Common myeloid progenitor, CD34-positive (primary cell): ENCODE results near the gene PBX3.
"Not testable (repeated sequence)": the region's sequence is repeated elsewhere in the genome, so short reads cannot be mapped to it uniquely, and the experiment has no call there.

Experiments used
- CTCF ChIA-PET: fragments of 350-600 bp; sonication (Branson Sonifier 250); formaldehyde crosslinking; loops from one replicate; lab custom pipeline; 2021; ENCODE audit warnings: antibody characterized with exemption; lab: Charles Lee
- POLR2A ChIA-PET: fragments of 350-600 bp; sonication (Branson Sonifier 250); formaldehyde crosslinking; loops from one replicate; lab custom pipeline; 2021; ENCODE audit warnings: antibody characterized with exemption; lab: Charles Lee
- DNase-seq, 3 donors: peaks; one replicate each; pipeline versions ENCODE4 v3.0.0 to v3.0.0-alpha.2; 2013
- H3K27ac ChIP-seq, 2 experiments: 1 replicate in 1 of 2; 2 replicates in 1 of 2; pipeline ENCODE4 v1.7.0; 2013; ENCODE audit warnings: inconsistent platforms in 2 of 2, low read length in 2 of 2, mild to moderate bottlenecking in 2 of 2, low read depth in 1 of 2, moderate library complexity in 1 of 2; ENCODE audit not compliant: severe bottlenecking in 2 of 2, insufficient read depth in 1 of 2, poor library complexity in 1 of 2
- H3K27me3 ChIP-seq, 5 experiments: replicated peaks in 2 of 5; 1 replicate in 3 of 5; 2 replicates in 2 of 5; pipeline versions ENCODE4 v1.6.1 to v1.7.0; 2013; ENCODE audit warnings: low read length in 4 of 5, mild to moderate bottlenecking in 2 of 5, moderate library complexity in 2 of 5, inconsistent platforms in 1 of 5; ENCODE audit not compliant: insufficient read depth in 5 of 5, control insufficient read depth in 4 of 5
- H3K36me3 ChIP-seq, 4 experiments: 1 replicate in 2 of 4; 2 replicates in 2 of 4; pipeline versions ENCODE4 v1.6.1 to v1.7.0; 2013; ENCODE audit warnings: low read length in 3 of 4, control low read depth in 1 of 4, mild to moderate bottlenecking in 1 of 4; ENCODE audit not compliant: control insufficient read depth in 4 of 4, insufficient read depth in 4 of 4
- H3K4me1 ChIP-seq, 4 experiments: 1 replicate in 3 of 4; 2 replicates in 1 of 4; pipeline versions ENCODE4 v1.6.1 to v1.7.1; 2013; ENCODE audit warnings: low read length in 3 of 4, mild to moderate bottlenecking in 3 of 4, control low read depth in 1 of 4, inconsistent platforms in 1 of 4, moderate library complexity in 1 of 4; ENCODE audit not compliant: control insufficient read depth in 4 of 4, insufficient read depth in 4 of 4; ENCODE audit errors: control extremely low read depth in 1 of 4
- H3K4me3 ChIP-seq, 7 experiments: 1 replicate in 4 of 7; 2 replicates in 3 of 7; pipeline versions ENCODE4 v1.5.1 to v1.7.0; 2013; ENCODE audit warnings: mild to moderate bottlenecking in 7 of 7, low read length in 6 of 7, moderate library complexity in 6 of 7, inconsistent platforms in 2 of 7, low read depth in 2 of 7, control low read depth in 1 of 7; ENCODE audit not compliant: insufficient read depth in 4 of 7, control insufficient read depth in 1 of 7; ENCODE audit errors: extremely low read depth in 1 of 7
- H3K9me3 ChIP-seq, 5 experiments: 1 replicate in 4 of 5; 2 replicates in 1 of 5; pipeline versions ENCODE4 v1.6.1 to v1.7.1; 2013; ENCODE audit warnings: low read length in 4 of 5, mild to moderate bottlenecking in 2 of 5, inconsistent platforms in 1 of 5, low read depth in 1 of 5, moderate library complexity in 1 of 5; ENCODE audit not compliant: control insufficient read depth in 4 of 5, insufficient read depth in 2 of 5; ENCODE audit errors: control extremely low read depth in 1 of 5
- WGBS: methylation state at CpG from one replicate; pipeline ENCODE4 v1.1.5; 2013; ENCODE audit not compliant: insufficient coverage; 5-methylcytosine and 5-hydroxymethylcytosine counted together

PBX3 gene

GRCh38 chr9:125771037-125771436 lies 23.9 kb downstream of the PBX3 start:
- Histone ChIP-seq H3K4me3 (no peak overlapping the region), H3K36me3 (peaks cover 2 to 4% (median 3%) of the 10 kb centered on the region in 4 experiments), H3K4me1 (peaks cover 0 to 18% (median 9%) of the 10 kb centered on the region in 4 experiments), H3K27me3 (no peaks in the 10 kb centered on the region), H3K27ac (no peak overlapping the region), H3K9me3 (peaks cover 0 to 8% (median 0%) of the 10 kb centered on the region in 5 experiments)
- CTCF ChIA-PET = no interaction called here
- no peak for DNase-seq
- POLR2A ChIA-PET = no interaction called here

- Histone ChIP-seq H3K27ac (no peak overlapping the region), H3K4me3 (no peak overlapping the region), H3K36me3 (peaks cover 2 to 4% (median 3%) of the 10 kb centered on the region in 4 experiments), H3K27me3 (no peaks in the 10 kb centered on the region), H3K4me1 (peaks cover 0 to 11% (median 3%) of the 10 kb centered on the region in 4 experiments), H3K9me3 (peaks cover 0 to 8% (median 0%) of the 10 kb centered on the region in 5 experiments)
- DNase-seq = no peak
- ChIA-PET CTCF (interaction anchor here (1.1 to 1.4 kb wide), 3 partner anchors 10 to 17 kb away, joined by 3 to 4 read pairs (median 4); no protein-coding TSS in a partner anchor), POLR2A (no interaction called here)
- 100% methylated on average over 1 of the region's 2 CpGs for WGBS
Observed at GRCh38 chr9:125772740-125773139, 25.6 kb downstream of the PBX3 start.

- Histone ChIP-seq H3K4me1 (peaks cover 0 to 11% (median 2%) of the 10 kb centered on the region in 4 experiments), H3K4me3 (no peak overlapping the region), H3K36me3 (peaks cover 2 to 4% (median 3%) of the 10 kb centered on the region in 4 experiments), H3K27me3 (no peaks in the 10 kb centered on the region), H3K27ac (no peak overlapping the region), H3K9me3 (peaks cover 0 to 8% (median 0%) of the 10 kb centered on the region in 5 experiments)
- 19% methylated on average over 3 of the region's 4 CpGs for WGBS
- CTCF ChIA-PET = no interaction called here
- no peak for DNase-seq
- POLR2A ChIA-PET = no interaction called here
Observed at GRCh38 chr9:125774106-125774505, 26.9 kb downstream of the PBX3 start.

- H3K27me3 ChIP-seq, POLR2A ChIA-PET, H3K27ac ChIP-seq, H3K9me3 ChIP-seq, H3K36me3 ChIP-seq, DNase-seq, H3K4me3 ChIP-seq: not testable (repeated sequence)
- CTCF ChIA-PET = interaction anchor here (0.8 kb wide), 1 partner anchor 218 kb away, joined by 3 read pairs; no protein-coding TSS in a partner anchor
- 100% methylated on average over 3 of the region's 4 CpGs for WGBS
- H3K4me1 ChIP-seq = peaks cover 0 to 11% (median 2%) of the 10 kb centered on the region in 4 experiments
Observed at GRCh38 chr9:125776789-125777188, 29.6 kb downstream of the PBX3 start.

- CTCF ChIA-PET, DNase-seq, H3K27me3 ChIP-seq, H3K4me1 ChIP-seq, H3K4me3 ChIP-seq, H3K27ac ChIP-seq, H3K36me3 ChIP-seq: not testable (repeated sequence)
- POLR2A ChIA-PET = interaction anchor here (0.6 kb wide), 1 partner anchor 62 kb away, joined by 3 read pairs; no protein-coding TSS in a partner anchor
- H3K9me3 ChIP-seq = peaks cover 5 to 24% (median 9%) of the 10 kb centered on the region in 5 experiments
- WGBS = no CpG with 5 or more reads among the region's 6 CpGs
Observed at GRCh38 chr9:125778538-125779219, 31.5 kb downstream of the PBX3 start.

GRCh38 chr9:125779220-125779565 lies 32.0 kb downstream of the PBX3 start:
- H3K4me1 ChIP-seq, H3K27me3 ChIP-seq, CTCF ChIA-PET, H3K36me3 ChIP-seq, H3K4me3 ChIP-seq, H3K27ac ChIP-seq, POLR2A ChIA-PET, DNase-seq: not testable (repeated sequence)
- H3K9me3 ChIP-seq = peaks cover 5 to 24% (median 9%) of the 10 kb centered on the region in 5 experiments
- WGBS = no CpG with 5 or more reads among the region's 5 CpGs

- ChIA-PET POLR2A (no interaction called here), CTCF (interaction anchor here (1.1 to 1.7 kb wide), 2 partner anchors 10 to 174 kb away, joined by 3 read pairs; no protein-coding TSS in a partner anchor)
- peaks cover 6 to 16% (median 10%) of the 10 kb centered on the region in 5 experiments for H3K9me3 ChIP-seq
- H3K27ac ChIP-seq = no peak overlapping the region
- H3K4me1 ChIP-seq = peaks cover 0 to 11% (median 8%) of the 10 kb centered on the region in 4 experiments
- H3K27me3 ChIP-seq = no peaks in the 10 kb centered on the region
- WGBS = 100% methylated on average over 1 of the region's 2 CpGs
- H3K4me3 ChIP-seq = no peak overlapping the region
- DNase-seq = no peak
- H3K36me3 ChIP-seq = peaks cover 0 to 14% (median 5%) of the 10 kb centered on the region in 4 experiments
Observed at GRCh38 chr9:125782718-125783117, 35.5 kb downstream of the PBX3 start.
